ENCODE measurements around the gene CANX.

The CANX gene

DNA sequence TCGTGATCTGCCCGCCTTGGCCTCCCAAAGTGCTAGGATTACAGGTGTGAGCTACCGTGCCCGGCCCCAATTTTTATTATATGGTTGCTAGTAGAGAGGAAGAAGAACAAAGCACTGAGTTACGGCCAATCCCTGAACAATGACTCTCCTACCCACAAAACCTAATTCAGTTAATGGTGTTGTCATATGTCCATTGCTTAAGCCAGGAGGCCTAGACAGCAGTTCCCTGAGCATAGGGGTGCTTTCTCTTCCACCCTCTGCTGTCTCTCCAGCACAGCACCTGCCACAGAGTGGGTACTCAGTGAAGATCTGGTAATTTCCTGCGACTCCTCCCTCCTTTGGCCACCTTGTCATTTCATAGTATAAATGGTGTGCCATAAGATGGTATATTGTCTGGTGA lies 73.6 kb downstream of the CANX start:
- H3K79me2 ChIP-seq (ENCODE audit: insufficient read depth, low read length): no peaks in the 10 kb centered on the region
- H3K4me1 ChIP-seq (ENCODE audit: insufficient read depth, low read length, severe bottlenecking): no peaks in the 10 kb centered on the region
- no peak overlapping the region for H3K27ac ChIP-seq (ENCODE audit: low read depth, low read length, poor library complexity, severe bottlenecking)
- H4K20me1 ChIP-seq (ENCODE audit: insufficient read depth, low read length): no peaks in the 10 kb centered on the region
- no peak for TF ChIP-seq EZH2 (IDR thresholded peaks at IDR 0.05; ENCODE audit: borderline replicate concordance, low read length)
- TF ChIP-seq, protein P1, sequence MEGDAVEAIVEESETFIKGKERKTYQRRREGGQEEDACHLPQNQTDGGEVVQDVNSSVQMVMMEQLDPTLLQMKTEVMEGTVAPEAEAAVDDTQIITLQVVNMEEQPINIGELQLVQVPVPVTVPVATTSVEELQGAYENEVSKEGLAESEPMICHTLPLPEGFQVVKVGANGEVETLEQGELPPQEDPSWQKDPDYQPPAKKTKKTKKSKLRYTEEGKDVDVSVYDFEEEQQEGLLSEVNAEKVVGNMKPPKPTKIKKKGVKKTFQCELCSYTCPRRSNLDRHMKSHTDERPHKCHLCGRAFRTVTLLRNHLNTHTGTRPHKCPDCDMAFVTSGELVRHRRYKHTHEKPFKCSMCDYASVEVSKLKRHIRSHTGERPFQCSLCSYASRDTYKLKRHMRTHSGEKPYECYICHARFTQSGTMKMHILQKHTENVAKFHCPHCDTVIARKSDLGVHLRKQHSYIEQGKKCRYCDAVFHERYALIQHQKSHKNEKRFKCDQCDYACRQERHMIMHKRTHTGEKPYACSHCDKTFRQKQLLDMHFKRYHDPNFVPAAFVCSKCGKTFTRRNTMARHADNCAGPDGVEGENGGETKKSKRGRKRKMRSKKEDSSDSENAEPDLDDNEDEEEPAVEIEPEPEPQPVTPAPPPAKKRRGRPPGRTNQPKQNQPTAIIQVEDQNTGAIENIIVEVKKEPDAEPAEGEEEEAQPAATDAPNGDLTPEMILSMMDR (IDR thresholded peaks at IDR 0.05; ENCODE audit: low read length): no peak
- H3K4me3 ChIP-seq (ENCODE audit: low read depth, low read length, poor library complexity, severe bottlenecking): no peak overlapping the region
- H3K9me2 ChIP-seq (ENCODE audit: low read depth, low read length): no peaks in the 10 kb centered on the region
- no peak overlapping the region for H3K4me2 ChIP-seq (ENCODE audit: low read length)
- H3K9ac ChIP-seq (ENCODE audit: low read length): no peak overlapping the region
- no peaks in the 10 kb centered on the region for H3K27me3 ChIP-seq (ENCODE audit: insufficient read depth, low read length)
- no peaks in the 10 kb centered on the region for H3F3A ChIP-seq (ENCODE audit: insufficient read depth, low read length)
- H3K9me3 ChIP-seq (ENCODE audit: low read length): no peaks in the 10 kb centered on the region
- H3K36me3 ChIP-seq (ENCODE audit: insufficient read depth, low read length): peaks cover 91% of the 10 kb centered on the region
- no peak overlapping the region for H2AFZ ChIP-seq (ENCODE audit: low read length)

DNA sequence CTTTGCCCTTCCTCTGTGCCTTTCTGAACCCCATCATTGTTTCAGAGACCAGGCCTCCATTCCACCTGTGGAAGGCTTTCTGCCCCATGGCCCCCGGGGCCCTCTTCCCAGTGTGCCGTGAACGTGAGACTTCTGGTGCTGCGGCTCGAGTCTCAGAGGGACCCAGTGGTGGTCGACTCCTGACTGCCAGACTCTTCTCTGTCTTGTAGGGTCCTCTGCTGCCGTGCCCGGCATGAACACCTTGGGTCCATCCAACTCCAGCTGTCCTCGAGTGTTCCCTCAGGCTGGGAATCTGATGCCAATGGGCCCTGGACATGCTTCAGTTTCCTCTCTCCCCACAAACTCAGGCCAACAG lies 74.9 kb downstream of the CANX start:
- Histone ChIP-seq H3K4me1 (ENCODE audit: insufficient read depth, low read length, severe bottlenecking) (no peaks in the 10 kb centered on the region), H3K4me3 (ENCODE audit: low read depth, low read length, poor library complexity, severe bottlenecking) (no peak overlapping the region), H3K79me2 (ENCODE audit: insufficient read depth, low read length) (no peaks in the 10 kb centered on the region), H3K27ac (ENCODE audit: low read depth, low read length, poor library complexity, severe bottlenecking) (no peak overlapping the region), H4K20me1 (ENCODE audit: insufficient read depth, low read length) (no peaks in the 10 kb centered on the region), H3K9me2 (ENCODE audit: low read depth, low read length) (no peaks in the 10 kb centered on the region), H3K9me3 (ENCODE audit: low read length) (no peaks in the 10 kb centered on the region), H3K9ac (ENCODE audit: low read length) (no peak overlapping the region), H3F3A (ENCODE audit: insufficient read depth, low read length) (no peaks in the 10 kb centered on the region), H2AFZ (ENCODE audit: low read length) (no peak overlapping the region), H3K36me3 (ENCODE audit: insufficient read depth, low read length) (peaks cover 89% of the 10 kb centered on the region), H3K27me3 (ENCODE audit: insufficient read depth, low read length) (no peaks in the 10 kb centered on the region), H3K4me2 (ENCODE audit: low read length) (no peak overlapping the region)
- no peak for TF ChIP-seq EZH2 (IDR thresholded peaks at IDR 0.05; ENCODE audit: borderline replicate concordance, low read length)
- TF ChIP-seq, protein P1 (IDR thresholded peaks at IDR 0.05; ENCODE audit: low read length): no peak

DNA sequence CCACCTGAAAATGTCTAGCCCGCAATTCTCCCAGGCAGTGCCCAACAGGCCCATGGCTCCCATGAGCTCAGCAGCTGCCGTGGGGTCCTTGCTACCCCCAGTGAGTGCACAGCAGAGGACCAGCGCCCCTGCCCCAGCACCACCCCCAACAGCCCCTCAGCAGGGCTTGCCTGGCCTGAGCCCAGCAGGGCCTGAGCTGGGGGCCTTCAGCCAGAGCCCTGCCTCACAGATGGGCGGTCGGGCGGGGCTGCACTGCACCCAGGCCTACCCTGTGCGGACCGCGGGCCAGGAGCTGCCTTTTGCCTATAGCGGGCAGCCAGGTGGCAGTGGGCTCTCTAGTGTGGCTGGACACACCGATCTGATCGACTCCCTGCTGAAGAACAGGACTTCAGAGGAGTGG lies 75.7 kb downstream of the CANX start:
- no peak overlapping the region for H2AFZ ChIP-seq (ENCODE audit: low read length)
- no peak overlapping the region for H3K4me3 ChIP-seq (ENCODE audit: low read depth, low read length, poor library complexity, severe bottlenecking)
- no peak overlapping the region for H3K4me2 ChIP-seq (ENCODE audit: low read length)
- no peaks in the 10 kb centered on the region for H3F3A ChIP-seq (ENCODE audit: insufficient read depth, low read length)
- no peak for TF ChIP-seq EZH2 (IDR thresholded peaks at IDR 0.05; ENCODE audit: borderline replicate concordance, low read length)
- TF ChIP-seq, protein P1 (IDR thresholded peaks at IDR 0.05; ENCODE audit: low read length): no peak
- H3K4me1 ChIP-seq (ENCODE audit: insufficient read depth, low read length, severe bottlenecking): no peaks in the 10 kb centered on the region
- H4K20me1 ChIP-seq (ENCODE audit: insufficient read depth, low read length): no peaks in the 10 kb centered on the region
- H3K36me3 ChIP-seq (ENCODE audit: insufficient read depth, low read length): peaks cover 81% of the 10 kb centered on the region
- H3K9me2 ChIP-seq (ENCODE audit: low read depth, low read length): no peaks in the 10 kb centered on the region
- H3K27me3 ChIP-seq (ENCODE audit: insufficient read depth, low read length): no peaks in the 10 kb centered on the region
- H3K9me3 ChIP-seq (ENCODE audit: low read length): no peaks in the 10 kb centered on the region
- H3K27ac ChIP-seq (ENCODE audit: low read depth, low read length, poor library complexity, severe bottlenecking): no peak overlapping the region
- no peaks in the 10 kb centered on the region for H3K79me2 ChIP-seq (ENCODE audit: insufficient read depth, low read length)
- no peak overlapping the region for H3K9ac ChIP-seq (ENCODE audit: low read length)

Measured in OCI-LY1 (cell line).